Endothelial cell of umbilical vein (primary cell): ENCODE results near the gene MAPK6. TPM values are rescaled to one million over a fixed set of nuclear protein-coding genes. Genes with fewer than 3 reads are reported as not detected.

Source experiments
- BruUV-seq: library from RNA; stranded (reverse); fragments of 400-500 nt; replicated peaks from 2 replicates; lab custom pipeline; 2021; lab: Mats Ljungman, UMichigan
- CTCF ChIA-PET: fragments of 300-600, 350-600 bp; sonication (Branson Sonifier 250); formaldehyde crosslinking; loops from one replicate; lab custom pipeline; 2021; ENCODE audit warnings: antibody characterized with exemption, inconsistent platforms; lab: Charles Lee
- POLR2A ChIA-PET: fragments of 300-600, 350-600 bp; sonication (Branson Sonifier 250); formaldehyde crosslinking; loops from one replicate; lab custom pipeline; 2021; ENCODE audit warnings: antibody characterized with exemption, inconsistent platforms; lab: Charles Lee
- DNase-seq: peaks from one replicate; pipeline ENCODE4 v3.0.0-alpha.2; 2011; ENCODE audit warnings: low read depth, low spot score
- FAIRE-seq: peaks from 2 replicates; lab custom pipeline; 2011; peaks lifted over from hg19 to GRCh38; lab: Jason Lieb, UNC
- H2AFZ ChIP-seq: 2 replicates; pipeline ENCODE4 v1.6.0; 2012; ENCODE audit warnings: low read depth, low read length, control low read depth, inconsistent platforms
- H3K27ac ChIP-seq: 2 replicates; pipeline ENCODE4 v1.5.1; 2011; ENCODE audit warnings: low read depth, mild to moderate bottlenecking, control low read depth, low read length, moderate library complexity; ENCODE audit not compliant: insufficient read depth
- H3K27me3 ChIP-seq, 2 experiments: 2 replicates each; pipeline versions ENCODE4 v1.6.0 to v1.6.1; 2011; ENCODE audit warnings: low read length in 2 of 2, mixed read lengths in 1 of 2; ENCODE audit not compliant: control insufficient read depth in 2 of 2, insufficient read depth in 2 of 2
- H3K36me3 ChIP-seq, 2 experiments: 2 replicates in 1 of 2; 3 replicates in 1 of 2; pipeline ENCODE4 v1.5.1; 2011; ENCODE audit warnings: low read length in 2 of 2, mild to moderate bottlenecking in 1 of 2, moderate library complexity in 1 of 2; ENCODE audit not compliant: control insufficient read depth in 2 of 2, insufficient read depth in 2 of 2; ENCODE audit errors: extremely low read depth in 1 of 2
- H3K4me1 ChIP-seq: 3 replicates; pipeline ENCODE4 v1.5.1; 2011; ENCODE audit warnings: mild to moderate bottlenecking, low read length; ENCODE audit not compliant: control insufficient read depth, insufficient read depth; ENCODE audit errors: extremely low read depth
- H3K4me2 ChIP-seq: 2 replicates; pipeline ENCODE4 v1.6.1; 2011; ENCODE audit warnings: low read length, control low read depth, mixed read lengths; ENCODE audit not compliant: insufficient read depth
- H3K4me3 ChIP-seq, 3 experiments: fragments of 200-600 bp in 1 of 3; sonication (generic), shearing (Covaris generic) in 1 of 3; replicated peaks in 1 of 3; 2 replicates each; pipeline ENCODE4 v1.5.1; 2011 to 2016; ENCODE audit warnings: control low read depth in 3 of 3, low read length in 3 of 3, mild to moderate bottlenecking in 2 of 3, inconsistent platforms in 1 of 3, low read depth in 1 of 3, moderate library complexity in 1 of 3; ENCODE audit not compliant: insufficient read depth in 1 of 3
- H3K79me2 ChIP-seq: 2 replicates; pipeline ENCODE4 v1.6.0; 2012; ENCODE audit warnings: low read length, inconsistent platforms; ENCODE audit not compliant: control insufficient read depth, insufficient read depth
- H3K9ac ChIP-seq: replicated peaks from 2 replicates; pipeline ENCODE3; 2011; ENCODE audit warnings: low read length, control low read depth; ENCODE audit not compliant: insufficient read depth; ENCODE audit errors: extremely low read depth
- H3K9me1 ChIP-seq: replicated peaks from 3 replicates; pipeline ENCODE4 v1.6.0; 2011; ENCODE audit warnings: mild to moderate bottlenecking, low read length; ENCODE audit not compliant: control insufficient read depth, insufficient read depth; ENCODE audit errors: extremely low read depth
- H3K9me3 ChIP-seq: replicated peaks from 2 replicates; pipeline ENCODE4 v1.5.1; 2012; ENCODE audit warnings: low read length, inconsistent platforms; ENCODE audit not compliant: control insufficient read depth, insufficient read depth
- H4K20me1 ChIP-seq: replicated peaks from 2 replicates; pipeline ENCODE3; 2011; ENCODE audit warnings: mild to moderate bottlenecking, low read length; ENCODE audit not compliant: control insufficient read depth, insufficient read depth; ENCODE audit errors: extremely low read depth
- CTCF ChIP-seq, 2 donors: IDR thresholded peaks; 1 replicate in 1 of 2; 2 replicates in 1 of 2; pipeline ENCODE4 v1.5.1; 2011; ENCODE audit warnings: low read length in 2 of 2, mild to moderate bottlenecking in 2 of 2, moderate library complexity in 2 of 2, control low read depth in 1 of 2, inconsistent platforms in 1 of 2, low read depth in 1 of 2; ENCODE audit not compliant: insufficient read depth in 1 of 2; ENCODE audit errors: extremely low read depth in 1 of 2
- EZH2 ChIP-seq: IDR thresholded peaks from 2 replicates; pipeline ENCODE4 v1.6.1; 2012; ENCODE audit warnings: borderline replicate concordance, low read depth, mild to moderate bottlenecking, moderate library complexity, low read length, inconsistent platforms; ENCODE audit not compliant: severe bottlenecking
- FOS ChIP-seq: IDR thresholded peaks from 2 replicates; pipeline ENCODE4 v1.6.1; 2011; ENCODE audit warnings: mild to moderate bottlenecking, low read length, moderate library complexity, borderline replicate concordance; ENCODE audit not compliant: insufficient read depth
- GATA2 ChIP-seq: IDR thresholded peaks from 2 replicates; pipeline ENCODE4 v1.7.0; 2011; ENCODE audit warnings: low read depth, mild to moderate bottlenecking, moderate library complexity, mixed read lengths, low read length; ENCODE audit not compliant: insufficient read length, insufficient read depth
- JUN ChIP-seq: IDR thresholded peaks from 2 replicates; pipeline ENCODE4 v1.6.1; 2011; ENCODE audit warnings: borderline replicate concordance, low read depth; ENCODE audit not compliant: insufficient read length, insufficient read depth
- MAX ChIP-seq: IDR thresholded peaks from 2 replicates; pipeline ENCODE4 v1.6.1; 2011; ENCODE audit not compliant: insufficient read depth, insufficient read length
- MYC ChIP-seq: IDR thresholded peaks from one replicate; pipeline ENCODE4 v1.6.1; 2011; ENCODE audit warnings: mild to moderate bottlenecking, low read depth, low read length
- POLR2A ChIP-seq: IDR thresholded peaks from 2 replicates; pipeline ENCODE4 v1.6.1; 2012; ENCODE audit warnings: low read depth, mild to moderate bottlenecking, control low read depth, low read length
- POLR2AphosphoS5 ChIP-seq: IDR thresholded peaks from 2 replicates; pipeline ENCODE4 v1.6.1; 2012; ENCODE audit warnings: low read depth, mild to moderate bottlenecking, control low read depth, low read length, moderate library complexity; ENCODE audit not compliant: insufficient read depth
- dilution Hi-C: fragments of 300-500 bp; cut with MboI; formaldehyde crosslinking; loops from one replicate; pipeline ENCODE4 v1.15.0; 2019; ENCODE audit warnings: low sequenced_read_pairs; ENCODE audit not compliant: extremely low pct_ligation_motif_present
- intact Hi-C: fragments of 100-400 bp; cut with micrococcal nuclease; formaldehyde crosslinking; loops from one replicate; pipeline ENCODE4 v1.10.0; 2022
- polyA plus RNA-seq, 4 experiments: library from polyadenylated mRNA; depleted of rRNA in 3 of 4; stranded (reverse) in 3 of 4; unstranded in 1 of 4; fragments of >200 nt; gene quantifications; 2 replicates each; pipeline versions ENCODE4 v1.2.1 to v1.2.3, GENCODE V29; 2011 to 2012; ENCODE audit warnings: missing spikeins in 1 of 4
- total RNA-seq: library from RNA; stranded (reverse); gene quantifications from 2 replicates; pipeline ENCODE4 v1.2.3, GENCODE V29; 2021

The MAPK6 gene
- total and polyA plus RNA-seq, 2 donors (not counting 3 experiments of a cell fraction or from before 2014, with no cell fraction given): 10.9 to 37.4 TPM

DNA sequence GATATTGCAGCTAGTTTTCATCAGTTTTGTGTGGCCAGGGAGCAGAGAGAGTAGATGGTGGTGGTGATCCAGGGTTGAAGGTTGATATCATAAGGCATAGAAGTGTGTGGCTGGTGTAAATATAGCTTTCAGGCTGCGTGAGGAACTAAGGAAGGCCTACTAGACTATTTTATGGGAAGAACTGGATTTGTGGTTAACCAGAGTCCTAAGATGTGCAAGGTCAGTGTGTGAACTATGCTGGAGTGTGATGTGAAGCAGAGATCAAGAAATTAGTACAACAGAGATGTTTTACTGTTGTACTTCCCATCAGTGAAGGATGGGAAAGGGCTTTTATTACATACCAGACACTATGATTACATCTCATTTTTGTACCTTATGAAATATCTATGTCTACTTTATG, 41.5 kb downstream of the MAPK6 start:
- no peak for TF ChIP-seq JUN
- no peak for TF ChIP-seq CTCF (IDR thresholded peaks at IDR 0.05; ENCODE audit: extremely low read depth in 1 of 2, insufficient read depth in 1 of 2, low read depth in 1 of 2, low read length in 2 of 2)
- no peak for TF ChIP-seq FOS
- no peak for TF ChIP-seq EZH2
- TF ChIP-seq POLR2A: no peak
- TF ChIP-seq GATA2: no peak
- no peak for TF ChIP-seq POLR2AphosphoS5
- TF ChIP-seq MAX: no peak
- no peak for TF ChIP-seq MYC
- dilution Hi-C loops: no loop called here
- Histone ChIP-seq H3K36me3 (peaks cover 14 to 18% of the 10 kb centered on the region in 2 experiments), H3K9me1 (no peaks in the 10 kb centered on the region), H3K27me3 (no peaks in the 10 kb centered on the region), H4K20me1 (no peaks in the 10 kb centered on the region), H3K9ac (no peak overlapping the region), H3K4me3 (no peak overlapping the region), H3K4me1 (no peaks in the 10 kb centered on the region), H3K79me2 (no peaks in the 10 kb centered on the region), H3K27ac (no peak overlapping the region), H2AFZ (no peak overlapping the region), H3K4me2 (no peak overlapping the region), H3K9me3 (no peaks in the 10 kb centered on the region)
- intact Hi-C loops: no loop called here
- no peak for FAIRE-seq
- ChIA-PET CTCF (no interaction called here), POLR2A (no interaction called here)
- no peak for DNase-seq
- no TSS peak for BruUV-seq
